B cell (primary cell): ENCODE results near the gene LDLRAD1. TPM values are rescaled to one million over a fixed set of nuclear protein-coding genes. Genes with fewer than 3 reads are reported as not detected.

Experiments
- ATAC-seq: fragments of 200-7000 bp; cut with Tn5 transposase; one replicate; pipeline ENCODE4 v1.10.0; 2021; ENCODE audit warnings: low read depth, mild to moderate bottlenecking, moderate number of reproducible peaks, moderate library complexity
- CTCF ChIA-PET: fragments of 350-600 bp; sonication (Branson Sonifier 250); formaldehyde crosslinking; loops from one replicate; lab custom pipeline; 2021; ENCODE audit warnings: antibody characterized with exemption, inconsistent platforms; lab: Charles Lee
- POLR2A ChIA-PET: fragments of 350-600 bp; sonication (Branson Sonifier 250); formaldehyde crosslinking; loops from one replicate; lab custom pipeline; 2021; ENCODE audit warnings: antibody characterized with exemption; lab: Charles Lee
- DNase-seq: peaks from one replicate; pipeline ENCODE4 v3.0.0; 2013
- H2AFZ ChIP-seq: 2 replicates; pipeline ENCODE4 v1.6.1; 2012; ENCODE audit warnings: mild to moderate bottlenecking, low read depth, low read length; ENCODE audit not compliant: insufficient read depth, poor library complexity, severe bottlenecking
- H3K27ac ChIP-seq, 2 donors: 1 replicate in 1 of 2; 2 replicates in 1 of 2; pipeline ENCODE4 v1.5.1; 2012 to 2013; ENCODE audit warnings: low read length in 2 of 2, mild to moderate bottlenecking in 2 of 2, moderate library complexity in 1 of 2
- H3K27me3 ChIP-seq, 4 experiments: fragments of 200-600 bp in 1 of 4; sonication (generic) in 1 of 4; replicated peaks in 1 of 4; 1 replicate in 2 of 4; 2 replicates in 2 of 4; pipeline versions ENCODE4 v1.6.1 to v1.7.0; 2013 to 2016; ENCODE audit warnings: low read length in 3 of 4, mild to moderate bottlenecking in 2 of 4, mixed read lengths in 1 of 4, moderate library complexity in 1 of 4; ENCODE audit not compliant: insufficient read depth in 4 of 4, control insufficient read depth in 3 of 4; ENCODE audit errors: control extremely low read depth in 1 of 4
- H3K36me3 ChIP-seq, 2 experiments: replicated peaks in 1 of 2; 1 replicate in 1 of 2; 2 replicates in 1 of 2; pipeline versions ENCODE4 v1.6.1 to v1.7.1; 2013; ENCODE audit warnings: low read length in 1 of 2; ENCODE audit not compliant: insufficient read depth in 2 of 2, control insufficient read depth in 1 of 2; ENCODE audit errors: control extremely low read depth in 1 of 2, extremely low read depth in 1 of 2
- H3K4me1 ChIP-seq, 2 donors: fragments of 200-600 bp in 1 of 2; sonication (generic) in 1 of 2; 1 replicate in 1 of 2; 2 replicates in 1 of 2; pipeline versions ENCODE4 v1.5.1 to v1.6.1; 2013 to 2017; ENCODE audit warnings: low read length in 2 of 2; ENCODE audit not compliant: control insufficient read depth in 2 of 2, insufficient read depth in 2 of 2
- H3K4me2 ChIP-seq: replicated peaks from 2 replicates; pipeline ENCODE3; 2012; ENCODE audit warnings: mild to moderate bottlenecking, low read depth, low read length; ENCODE audit not compliant: poor library complexity, severe bottlenecking
- H3K4me3 ChIP-seq, 5 experiments: fragments of 200-600 bp in 1 of 5; sonication (generic) in 1 of 5; 1 replicate in 3 of 5; 2 replicates in 2 of 5; pipeline versions ENCODE4 v1.5.1 to v1.7.0; 2011 to 2016; ENCODE audit warnings: low read length in 4 of 5, mild to moderate bottlenecking in 4 of 5, low read depth in 2 of 5, control low read depth in 1 of 5, moderate library complexity in 1 of 5; ENCODE audit not compliant: insufficient read depth in 1 of 5; ENCODE audit errors: control extremely low read depth in 1 of 5, extremely low read depth in 1 of 5
- H3K79me2 ChIP-seq: fragments of 200-600 bp; sonication (generic); one replicate; pipeline ENCODE4 v1.6.0; 2016; ENCODE audit warnings: low read length; ENCODE audit not compliant: control insufficient read depth, insufficient read depth
- H3K9ac ChIP-seq: fragments of 200-600 bp; sonication (generic); 2 replicates; pipeline ENCODE4 v1.6.1; 2017; ENCODE audit warnings: mild to moderate bottlenecking, low read length, moderate library complexity
- H3K9me3 ChIP-seq, 3 donors: one replicate each; pipeline versions ENCODE4 v1.6.1 to v1.7.1; 2013; ENCODE audit warnings: low read length in 2 of 3; ENCODE audit not compliant: control insufficient read depth in 2 of 3, insufficient read depth in 1 of 3; ENCODE audit errors: control extremely low read depth in 1 of 3
- H4K20me1 ChIP-seq: 2 replicates; pipeline ENCODE4 v1.6.0; 2012; ENCODE audit warnings: mild to moderate bottlenecking, low read length; ENCODE audit not compliant: insufficient read depth, control insufficient read depth, poor library complexity, severe bottlenecking
- H3K27ac Mint-ChIP-seq: one replicate; pipeline ENCODE4 v1.8.0; 2021; ENCODE audit warnings: mixed read lengths
- H3K27me3 Mint-ChIP-seq: one replicate; pipeline ENCODE4 v1.8.0; 2021; ENCODE audit warnings: mixed read lengths
- H3K4me1 Mint-ChIP-seq: one replicate; pipeline ENCODE4 v1.8.0; 2021; ENCODE audit warnings: mixed read lengths
- H3K4me3 Mint-ChIP-seq: one replicate; pipeline ENCODE4 v1.8.0; 2021; ENCODE audit warnings: mixed read lengths
- H3K9me3 Mint-ChIP-seq: one replicate; pipeline ENCODE4 v1.8.0; 2022; ENCODE audit warnings: mixed read lengths; ENCODE audit not compliant: insufficient read depth
- CTCF ChIP-seq: fragments of 200-600 bp; IDR thresholded peaks from one replicate; pipeline ENCODE4 v1.8.0; 2022; ENCODE audit warnings: antibody characterized with exemption, mild to moderate bottlenecking
- EZH2 ChIP-seq: IDR thresholded peaks from 2 replicates; pipeline ENCODE4 v1.6.1; 2012; ENCODE audit warnings: borderline replicate concordance, low read depth, mild to moderate bottlenecking, moderate library complexity, low read length; ENCODE audit not compliant: insufficient read depth, poor library complexity, severe bottlenecking
- WGBS: methylation state at CpG from one replicate; pipeline ENCODE4 v1.1.5; 2013; ENCODE audit warnings: missing lambda C conversion rate; ENCODE audit not compliant: insufficient coverage; 5-methylcytosine and 5-hydroxymethylcytosine counted together
- intact Hi-C: fragments of 100-400 bp; cut with micrococcal nuclease; formaldehyde crosslinking; loops from one replicate; pipeline ENCODE4 v1.10.0; 2022
- polyA plus RNA-seq: library from polyadenylated mRNA; depleted of rRNA; stranded (reverse); fragments of >200 nt; gene quantifications from 2 replicates; pipeline ENCODE4 v1.2.3, GENCODE V29; 2012
- total RNA-seq, 2 donors: library from RNA; stranded (reverse); fragments of 120-200 nt in 1 of 2; gene quantifications; 1 replicate in 1 of 2; 2 replicates in 1 of 2; pipeline versions ENCODE4 v1.2.3 to v1.2.4, GENCODE V29; 2013 to 2022

Gene LDLRAD1
- total and polyA plus RNA-seq, 2 donors (not counting 1 experiment from before 2014, with no cell fraction given), result not detected

GRCh38 chr1:54014009-54014629, 3.9 kb downstream of the LDLRAD1 start:
- Histone ChIP-seq H3K36me3 (no peaks in the 10 kb centered on the region), H3K79me2 (no peaks in the 10 kb centered on the region), H4K20me1 (no peaks in the 10 kb centered on the region), H3K27me3 (peaks cover 0 to 3% (median 0%) of the 10 kb centered on the region in 4 experiments), H3K9me3 (no peaks in the 10 kb centered on the region), H3K9ac (no peak overlapping the region), H3K4me3 (no peak overlapping the region), H3K4me2 (no peak overlapping the region), H2AFZ (no peak overlapping the region), H3K4me1 (no peaks in the 10 kb centered on the region), H3K27ac (no peak overlapping the region)
- Mint-ChIP-seq H3K27me3 (peaks cover 32% of the 10 kb centered on the region), H3K4me1 (no peaks in the 10 kb centered on the region), H3K9me3 (no peaks in the 10 kb centered on the region), H3K4me3 (no peak overlapping the region), H3K27ac (no peak overlapping the region)
- WGBS, result 84% methylated on average over 15 of the region's 17 CpGs
- POLR2A ChIA-PET, result no interaction called here
- no peak for DNase-seq
- no peak for TF ChIP-seq CTCF
- no peak for TF ChIP-seq EZH2
- CTCF ChIA-PET, result no interaction called here
- ATAC-seq, result no peak
- intact Hi-C loops, result no loop called here

GRCh38 chr1:54013393-54014008, 4.5 kb downstream of the LDLRAD1 start:
- H3K4me3 Mint-ChIP-seq, result no peak overlapping the region
- H3K36me3 ChIP-seq, result no peaks in the 10 kb centered on the region
- ChIA-PET POLR2A (no interaction called here), CTCF (no interaction called here)
- WGBS, result 83% methylated on average over 7 of the region's 8 CpGs
- no peak overlapping the region for H3K9ac ChIP-seq
- no peaks in the 10 kb centered on the region for H3K9me3 ChIP-seq
- H3K27ac ChIP-seq, result no peak overlapping the region
- intact Hi-C loops, result no loop called here
- no peaks in the 10 kb centered on the region for H3K4me1 ChIP-seq
- H2AFZ ChIP-seq, result no peak overlapping the region
- no peak overlapping the region for H3K4me3 ChIP-seq
- no peaks in the 10 kb centered on the region for H3K79me2 ChIP-seq
- ATAC-seq (no peak), DNase-seq (no peak)
- no peak overlapping the region for H3K4me2 ChIP-seq
- H3K27me3 Mint-ChIP-seq, result peaks cover 34% of the 10 kb centered on the region
- no peak for TF ChIP-seq CTCF
- TF ChIP-seq EZH2, result no peak
- H3K27me3 ChIP-seq, result peaks cover 0 to 3% (median 0%) of the 10 kb centered on the region in 4 experiments
- no peak overlapping the region for H3K27ac Mint-ChIP-seq
- no peaks in the 10 kb centered on the region for H3K4me1 Mint-ChIP-seq
- H3K9me3 Mint-ChIP-seq, result no peaks in the 10 kb centered on the region
- no peaks in the 10 kb centered on the region for H4K20me1 ChIP-seq
